Thyroid gland (tissue), 4 donors: ENCODE measurements around the gene LIN37. TPM values are rescaled to one million over a fixed set of nuclear protein-coding genes. Genes with fewer than 3 reads are reported as not detected.
"Not testable (repeated sequence)": the region's sequence is repeated elsewhere in the genome, so short reads cannot be mapped to it uniquely, and the experiment has no call there.

Experiments used
- DNase-seq, 2 donors: peaks; one replicate each; pipeline ENCODE4 v3.0.0-alpha.2; 2019
- H3K27ac ChIP-seq, 3 donors: fragments of 200-600 bp; sonication (generic); 1 replicate in 2 of 3; 2 replicates in 1 of 3; pipeline ENCODE4 v1.5.1; 2016 to 2019; ENCODE audit warnings: mild to moderate bottlenecking in 1 of 3, moderate library complexity in 1 of 3
- H3K27me3 ChIP-seq: fragments of 200-600 bp; sonication (generic); one replicate; pipeline ENCODE4 v1.5.1; 2019
- H3K36me3 ChIP-seq, 2 donors: fragments of 200-600 bp; sonication (generic); one replicate each; pipeline ENCODE4 v1.5.1; 2016 to 2019
- H3K4me1 ChIP-seq, 2 donors: fragments of 200-600 bp; sonication (generic); one replicate each; pipeline ENCODE4 v1.5.1; 2017 to 2019
- H3K4me3 ChIP-seq, 3 donors: fragments of 200-600 bp; sonication (generic); replicated peaks in 1 of 3; 1 replicate in 2 of 3; 2 replicates in 1 of 3; pipeline ENCODE4 v1.5.1; 2016; ENCODE audit warnings: mild to moderate bottlenecking in 1 of 3
- H3K9me3 ChIP-seq: fragments of 200-600 bp; sonication (generic); one replicate; pipeline ENCODE4 v1.5.1; 2017
- CTCF ChIP-seq, 6 experiments: fragments of 200-600 bp in 3 of 6; fragments of 450-650 bp in 3 of 6; sonication (generic) in 3 of 6; IDR thresholded peaks; one replicate each; pipeline ENCODE4 v1.5.1; 2016 to 2019; ENCODE audit warnings: antibody characterized with exemption in 6 of 6, mild to moderate bottlenecking in 2 of 6, inconsistent platforms in 1 of 6, moderate library complexity in 1 of 6
- POLR2A ChIP-seq, 2 donors: fragments of 450-650 bp; IDR thresholded peaks; one replicate each; pipeline ENCODE4 v1.6.1; 2017; ENCODE audit warnings: antibody characterized with exemption in 2 of 2, mild to moderate bottlenecking in 2 of 2, moderate library complexity in 1 of 2
- whole genome bisulfite sequencing, 2 donors: methylation state at CpG; one replicate each; pipeline ENCODE4 v1.1.5; 2017; 5-methylcytosine and 5-hydroxymethylcytosine counted together
- intact Hi-C: fragments of 100-400 bp; cut with DNase I; formaldehyde crosslinking; loops from one replicate; pipeline ENCODE4 v1.15.1; 2023
- total RNA-seq, 4 donors: library from RNA; depleted of rRNA; stranded (reverse); fragments of >200 nt; gene quantifications; one replicate each; pipeline ENCODE4 v1.2.3, GENCODE V29; 2016

The LIN37 gene
- total RNA-seq, 4 donors from 2014 or later, result 8.2 to 21.5 (median 14.1) TPM

- no peak for TF ChIP-seq CTCF (IDR thresholded peaks at IDR 0.05)
- TF ChIP-seq POLR2A (IDR thresholded peaks at IDR 0.05), result no peak
- intact Hi-C loops, result no loop called here
- no peak overlapping the region for H3K4me3 ChIP-seq
- H3K9me3 ChIP-seq, result no peaks in the 10 kb centered on the region
- H3K27ac ChIP-seq, result no peak overlapping the region
- H3K36me3 ChIP-seq, result no peaks in the 10 kb centered on the region
- no peak for DNase-seq
- 66 to 90% methylated on average over 2 to 3 of the region's 8 CpGs for WGBS, 2 donors
- peaks cover 7% of the 10 kb centered on the region for H3K27me3 ChIP-seq
- H3K4me1 ChIP-seq, result peaks cover 0 to 8% of the 10 kb centered on the region in 2 donors
These were observed 44.5 kb downstream of the LIN37 start for GRCh38 chr19:35792888-35793287.

- DNase-seq, result no peak
- no peak overlapping the region for H3K27ac ChIP-seq
- intact Hi-C loops, result no loop called here
- no peak for TF ChIP-seq POLR2A (IDR thresholded peaks at IDR 0.05)
- TF ChIP-seq CTCF (IDR thresholded peaks at IDR 0.05), result no peak
- peaks cover 7% of the 10 kb centered on the region for H3K27me3 ChIP-seq
- peaks cover 0 to 8% of the 10 kb centered on the region in 2 donors for H3K4me1 ChIP-seq
- no peak overlapping the region for H3K4me3 ChIP-seq
- no peaks in the 10 kb centered on the region for H3K9me3 ChIP-seq
- H3K36me3 ChIP-seq, result no peaks in the 10 kb centered on the region
- WGBS, 2 donors, result 82 to 88% methylated on average over 7 of the region's 7 CpGs
These were observed 45.2 kb downstream of the LIN37 start for GRCh38 chr19:35793381-35794165.

GRCh38 chr19:35795564-35795963 is 47.2 kb downstream of the LIN37 start:
- H3K4me1 ChIP-seq, H3K36me3 ChIP-seq, H3K4me3 ChIP-seq, DNase-seq, intact Hi-C loops, H3K27ac ChIP-seq, H3K27me3 ChIP-seq, H3K9me3 ChIP-seq: not testable (repeated sequence)
- WGBS, 2 donors, result 80 to 94% methylated on average over 1 of the region's 1 CpG

GRCh38 chr19:35796645-35797542 is 48.5 kb downstream of the LIN37 start:
- Histone ChIP-seq H3K4me3 (no peak overlapping the region), H3K27me3 (peaks cover 7% of the 10 kb centered on the region)
- no peak for DNase-seq

GRCh38 chr19:35797663-35798062 is 49.3 kb downstream of the LIN37 start:
- intact Hi-C loops, result no loop called here
- no peaks in the 10 kb centered on the region for H3K36me3 ChIP-seq
- DNase-seq, result no peak
- peaks cover 7% of the 10 kb centered on the region for H3K27me3 ChIP-seq
- no peaks in the 10 kb centered on the region for H3K4me1 ChIP-seq
- no peaks in the 10 kb centered on the region for H3K9me3 ChIP-seq
- TF ChIP-seq CTCF (IDR thresholded peaks at IDR 0.05), result no peak
- TF ChIP-seq POLR2A (IDR thresholded peaks at IDR 0.05), result no peak
- H3K4me3 ChIP-seq, result no peak overlapping the region
- 2 to 5% methylated on average over 5 to 13 of the region's 15 CpGs for WGBS, 2 donors
- H3K27ac ChIP-seq, result no peak overlapping the region

More at GRCh38 chr19:35796645-35797542, 48.5 kb downstream of the LIN37 start:
- TF ChIP-seq CTCF (IDR thresholded peaks at IDR 0.05), result no peak
- TF ChIP-seq POLR2A (IDR thresholded peaks at IDR 0.05), result no peak
- Histone ChIP-seq H3K27ac (no peak overlapping the region), H3K9me3 (no peaks in the 10 kb centered on the region), H3K4me1 (no peaks in the 10 kb centered on the region), H3K36me3 (no peaks in the 10 kb centered on the region)
- intact Hi-C loops, result no loop called here
- WGBS, 2 donors, result 14 to 28% methylated on average over 39 of the region's 39 CpGs
